HEK293T (cell line): ENCODE measurements around the gene CMPK1.

Source experiments
- CTCF ChIA-PET: fragments of 350-600 bp; formaldehyde crosslinking; extraction: SDS; loops from one replicate; lab custom pipeline; 2021; ENCODE audit warnings: antibody characterized with exemption, inconsistent platforms; lab: Yijun Ruan, JAX
- POLR2A ChIA-PET: fragments of 350-600 bp; formaldehyde crosslinking; extraction: SDS; loops from one replicate; lab custom pipeline; 2020; ENCODE audit warnings: antibody characterized with exemption, inconsistent platforms; lab: Yijun Ruan, JAX
- DNase-seq: peaks from one replicate; pipeline ENCODE4 v3.0.0; 2012; ENCODE audit warnings: mixed read lengths; ENCODE audit errors: extremely low spot score
- ARNT ChIP-seq: fragments of 450-650 bp; IDR thresholded peaks from 2 replicates; pipeline ENCODE4 v1.6.1; 2017; ENCODE audit warnings: mild to moderate bottlenecking
- BHLHE40 ChIP-seq: fragments of 450-650 bp; IDR thresholded peaks from 2 replicates; pipeline ENCODE4 v1.6.1; 2016; ENCODE audit warnings: mild to moderate bottlenecking, moderate library complexity, borderline replicate concordance
- CTBP1 ChIP-seq: fragments of 450-650 bp; IDR thresholded peaks from 2 replicates; pipeline ENCODE4 v1.6.1; 2016; ENCODE audit warnings: borderline replicate concordance
- ELF4 ChIP-seq: fragments of 450-650 bp; IDR thresholded peaks from 2 replicates; pipeline ENCODE4 v1.6.1; 2017; ENCODE audit warnings: antibody characterized with exemption
- FOXA1 ChIP-seq: fragments of 450-650 bp; IDR thresholded peaks from 2 replicates; pipeline ENCODE4 v1.6.1; 2016; ENCODE audit warnings: mild to moderate bottlenecking
- FOXK2 ChIP-seq: fragments of 450-650 bp; IDR thresholded peaks from 2 replicates; pipeline ENCODE4 v1.6.1; 2016; ENCODE audit warnings: mild to moderate bottlenecking
- FOXM1 ChIP-seq: fragments of 450-650 bp; IDR thresholded peaks from 2 replicates; pipeline ENCODE4 v1.6.1; 2017; ENCODE audit warnings: mild to moderate bottlenecking, borderline replicate concordance
- HDGF ChIP-seq: fragments of 450-650 bp; IDR thresholded peaks from 2 replicates; pipeline ENCODE4 v1.6.1; 2017; ENCODE audit warnings: antibody characterized with exemption, borderline replicate concordance
- L3MBTL2 ChIP-seq: fragments of 450-650 bp; conservative IDR thresholded peaks from 2 replicates; pipeline ENCODE4 v1.6.1; 2016; ENCODE audit warnings: mild to moderate bottlenecking
- LEF1 ChIP-seq: fragments of 450-650 bp; IDR thresholded peaks from 2 replicates; pipeline ENCODE4 v1.6.1; 2017; ENCODE audit warnings: mild to moderate bottlenecking, borderline replicate concordance
- NFRKB ChIP-seq: fragments of 450-650 bp; IDR thresholded peaks from 2 replicates; pipeline ENCODE4 v1.6.1; 2016; ENCODE audit warnings: mild to moderate bottlenecking, moderate library complexity
- PKNOX1 ChIP-seq: fragments of 450-650 bp; IDR thresholded peaks from 2 replicates; pipeline ENCODE4 v1.6.1; 2016
- SP1 ChIP-seq: fragments of 450-650 bp; IDR thresholded peaks from 2 replicates; pipeline ENCODE4 v1.6.1; 2017
- SUZ12 ChIP-seq: fragments of 450-650 bp; IDR thresholded peaks from 2 replicates; pipeline ENCODE4 v1.6.1; 2016; ENCODE audit warnings: mild to moderate bottlenecking
- TARDBP ChIP-seq: fragments of 450-650 bp; IDR thresholded peaks from 2 replicates; pipeline ENCODE4 v1.6.1; 2016
- ZNF384 ChIP-seq: fragments of 450-650 bp; IDR thresholded peaks from 2 replicates; pipeline ENCODE4 v1.6.1; 2016

CMPK1 gene

DNA sequence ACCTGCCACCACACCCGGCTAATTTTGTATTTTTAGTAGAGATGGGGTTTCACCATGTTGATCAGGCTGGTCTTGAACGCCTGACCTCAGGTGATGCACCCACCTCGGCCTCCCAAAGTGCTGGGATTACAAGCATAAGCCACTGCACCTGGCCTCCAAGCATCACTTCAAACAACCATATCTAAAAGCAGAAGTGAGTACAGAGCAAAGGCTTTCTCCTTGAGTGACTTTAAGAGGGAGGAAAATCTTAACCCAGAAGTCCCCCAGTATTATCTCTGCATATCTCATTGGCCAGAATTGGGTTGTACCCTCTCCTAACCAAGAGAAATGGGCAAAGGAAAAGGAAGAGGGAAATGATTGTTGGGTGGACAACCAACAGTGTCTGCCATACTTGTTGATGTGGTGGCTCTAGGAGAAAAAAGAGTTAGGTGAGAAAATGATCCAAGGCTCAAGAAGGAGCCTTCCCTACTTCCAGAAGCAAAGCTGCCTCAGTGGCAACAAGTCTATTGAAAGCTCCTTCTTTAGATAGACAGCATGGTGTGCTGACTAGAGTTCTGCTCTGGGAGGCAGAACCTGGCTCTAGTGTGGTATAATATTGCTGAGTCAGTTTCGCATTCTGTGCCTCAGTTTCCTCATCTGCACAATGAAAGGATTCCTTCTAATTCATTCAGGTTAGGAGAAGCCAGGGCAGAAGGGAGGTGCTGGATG, 65.7 kb downstream of the CMPK1 start:
- TF ChIP-seq ELF4 = no peak
- no peak for TF ChIP-seq FOXM1
- no peak for TF ChIP-seq ARNT
- ChIA-PET POLR2A (no interaction called here), CTCF (interaction anchor here (0.8 to 1.1 kb wide), 2 partner anchors 23 to 327 kb away, joined by 3 to 4 read pairs; no protein-coding TSS in a partner anchor)
- no peak for DNase-seq

DNA sequence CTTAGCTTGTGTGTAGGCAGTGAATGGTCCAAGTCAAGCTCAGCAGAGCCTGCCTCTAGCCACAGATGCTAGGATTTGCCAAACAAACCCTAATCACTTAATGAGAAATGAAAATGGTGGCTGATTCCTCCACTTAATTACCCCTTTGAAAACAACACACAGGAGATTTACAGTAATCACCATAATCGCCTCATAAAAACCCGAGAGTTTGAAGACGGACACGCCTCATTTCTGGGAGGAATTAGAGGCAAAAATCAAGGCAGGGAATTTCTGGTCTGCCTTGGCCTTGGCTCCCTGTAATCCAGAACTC, 66.2 kb downstream of the CMPK1 start:
- CTCF ChIA-PET = interaction anchor here (0.8 to 1.1 kb wide), 2 partner anchors 24 to 326 kb away, joined by 3 to 4 read pairs; no protein-coding TSS in a partner anchor
- no peak for TF ChIP-seq SP1
- no peak for TF ChIP-seq L3MBTL2
- no peak for TF ChIP-seq LEF1
- no peak for TF ChIP-seq NFRKB
- no peak for TF ChIP-seq SUZ12
- TF ChIP-seq ARNT = no peak
- TF ChIP-seq FOXK2 = no peak
- TF ChIP-seq ELF4 = no peak
- TF ChIP-seq FOXM1 = no peak
- TF ChIP-seq CTBP1 = no peak
- no peak for TF ChIP-seq TARDBP
- TF ChIP-seq BHLHE40 = no peak
- TF ChIP-seq PKNOX1 = no peak
- no peak for TF ChIP-seq HDGF
- TF ChIP-seq FOXA1 = no peak
- no peak for DNase-seq
- POLR2A ChIA-PET = no interaction called here

DNA sequence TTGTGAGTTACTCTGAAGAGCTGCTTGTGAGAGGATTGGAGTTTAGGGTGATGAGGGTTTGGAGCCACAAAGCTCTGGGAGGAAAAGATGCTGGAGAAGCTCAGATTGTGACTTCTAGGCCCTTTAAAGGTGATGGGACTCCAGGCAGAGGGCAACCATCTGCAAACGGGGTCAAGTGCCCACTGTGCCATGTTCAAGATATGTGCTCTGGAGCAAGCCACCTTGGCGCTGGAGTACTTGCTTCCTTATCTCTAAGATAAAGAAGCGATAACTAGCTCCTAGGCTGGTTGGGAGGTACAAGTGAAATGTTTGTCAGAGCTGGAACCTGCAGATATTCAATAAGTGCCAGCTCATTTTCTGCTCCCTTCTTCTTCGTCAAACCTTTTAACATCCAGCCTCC, 68.2 kb downstream of the CMPK1 start:
- no peak for TF ChIP-seq CTBP1
- no peak for TF ChIP-seq SUZ12
- TF ChIP-seq BHLHE40 = no peak
- no peak for TF ChIP-seq LEF1
- no peak for TF ChIP-seq PKNOX1
- no peak for TF ChIP-seq L3MBTL2
- no peak for TF ChIP-seq FOXA1
- no peak for TF ChIP-seq SP1
- no peak for TF ChIP-seq ELF4
- TF ChIP-seq NFRKB = no peak
- TF ChIP-seq TARDBP = no peak
- no peak for TF ChIP-seq ZNF384
- no peak for TF ChIP-seq FOXM1
- TF ChIP-seq FOXK2 = no peak
- TF ChIP-seq ARNT = no peak
- CTCF ChIA-PET = interaction anchor here (0.8 to 2.0 kb wide), 2 partner anchors 13 to 324 kb away, joined by 4 to 7 read pairs; no protein-coding TSS in a partner anchor
- DNase-seq = no peak
- POLR2A ChIA-PET = no interaction called here

GRCh38 chr1:47402591-47402990, 69.0 kb downstream of the CMPK1 start:
- POLR2A ChIA-PET = no interaction called here
- no peak for DNase-seq
- CTCF ChIA-PET = interaction anchor here (0.8 to 2.0 kb wide), 2 partner anchors 14 to 324 kb away, joined by 4 to 7 read pairs; no protein-coding TSS in a partner anchor
- TF ChIP-seq ZNF384 (no peak), SP1 (no peak), LEF1 (no peak), BHLHE40 (no peak), NFRKB (no peak), HDGF (no peak), FOXM1 (no peak), ELF4 (no peak), FOXK2 (no peak), CTBP1 (no peak), SUZ12 (no peak), PKNOX1 (no peak), ARNT (no peak), L3MBTL2 (no peak), TARDBP (no peak), FOXA1 (no peak)

DNA sequence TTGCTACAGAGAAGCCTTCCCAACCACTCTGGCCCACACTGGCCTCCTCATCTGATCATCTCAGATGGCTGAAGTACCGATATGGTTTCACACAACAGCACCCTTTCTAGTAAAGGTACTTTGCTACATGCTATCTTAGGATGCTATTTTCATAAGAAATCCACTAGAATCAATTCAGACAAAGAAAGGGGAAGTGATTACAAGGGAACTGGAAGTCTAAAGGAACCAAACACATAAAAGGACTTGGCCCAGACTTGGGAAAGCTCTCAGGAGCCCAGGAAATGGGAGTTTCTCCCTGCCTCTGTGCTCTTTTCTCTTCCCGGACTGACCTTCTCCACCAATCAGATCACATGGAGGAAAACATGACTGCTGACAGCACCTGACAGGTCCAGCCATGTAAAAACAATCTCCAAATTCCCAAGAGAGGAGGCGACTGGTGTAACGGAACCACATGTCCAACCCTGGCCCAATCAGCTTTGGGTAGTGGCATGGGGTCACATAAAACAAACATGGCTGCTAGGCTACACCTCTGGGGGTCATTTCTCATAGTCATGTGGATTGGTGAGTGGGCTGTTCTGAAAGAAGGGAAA, 69.8 kb downstream of the CMPK1 start:
- TF ChIP-seq PKNOX1 (no peak), FOXA1 (no peak), HDGF (no peak), ZNF384 (no peak), NFRKB (no peak), TARDBP (no peak), FOXM1 (no peak)
- POLR2A ChIA-PET = no interaction called here
- no peak for DNase-seq
- CTCF ChIA-PET = interaction anchor here (0.6 to 2.0 kb wide), 2 partner anchors 14 to 15 kb away, joined by 3 to 7 read pairs; no protein-coding TSS in a partner anchor
